HG03469 (cell line): ENCODE data around the gene GSDMA.

Experiments used
- ATAC-seq: cut with Tn5 transposase; IDR thresholded peaks from one replicate; pipeline ENCODE4 v1.9.1; 2021; ENCODE audit warnings: mild to moderate bottlenecking, moderate library complexity, moderate number of reproducible peaks; ENCODE audit not compliant: unreplicated experiment

Gene GSDMA, protein sequence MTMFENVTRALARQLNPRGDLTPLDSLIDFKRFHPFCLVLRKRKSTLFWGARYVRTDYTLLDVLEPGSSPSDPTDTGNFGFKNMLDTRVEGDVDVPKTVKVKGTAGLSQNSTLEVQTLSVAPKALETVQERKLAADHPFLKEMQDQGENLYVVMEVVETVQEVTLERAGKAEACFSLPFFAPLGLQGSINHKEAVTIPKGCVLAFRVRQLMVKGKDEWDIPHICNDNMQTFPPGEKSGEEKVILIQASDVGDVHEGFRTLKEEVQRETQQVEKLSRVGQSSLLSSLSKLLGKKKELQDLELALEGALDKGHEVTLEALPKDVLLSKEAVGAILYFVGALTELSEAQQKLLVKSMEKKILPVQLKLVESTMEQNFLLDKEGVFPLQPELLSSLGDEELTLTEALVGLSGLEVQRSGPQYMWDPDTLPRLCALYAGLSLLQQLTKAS

DNA sequence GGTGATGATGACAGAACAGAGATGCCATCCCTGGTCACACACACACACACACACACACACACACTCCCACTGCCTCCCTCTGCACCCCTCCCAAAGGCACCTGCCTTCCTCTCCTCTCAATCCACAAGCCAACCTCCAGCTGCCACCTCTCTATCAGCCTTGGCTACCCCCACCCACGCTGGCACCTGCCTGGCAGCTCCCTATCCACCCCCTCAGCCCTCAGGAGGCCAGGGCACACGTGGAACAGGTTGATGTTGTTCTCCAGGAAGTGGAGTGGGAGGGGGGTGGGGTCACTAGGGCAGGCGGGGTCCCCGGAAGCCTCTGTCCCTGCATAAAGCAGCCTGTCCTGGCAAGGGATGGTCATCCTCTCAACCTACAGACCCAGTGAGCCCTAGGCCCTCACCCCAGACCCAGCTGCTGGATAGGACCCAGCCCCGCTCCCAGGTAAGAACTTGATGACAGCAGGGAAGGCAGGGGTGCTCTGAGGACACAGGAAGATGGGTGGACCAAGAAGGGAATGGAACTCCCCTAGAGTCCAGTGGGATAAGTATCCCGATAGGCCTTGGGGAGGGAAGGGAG, at the start of gene GSDMA:
Gene GSDMA, plus strand, starts transcription at position 363 of the 579 bp plus-strand sequence. CDS start 2,684 bp downstream, outside the sequence.
- no peak for ATAC-seq

DNA sequence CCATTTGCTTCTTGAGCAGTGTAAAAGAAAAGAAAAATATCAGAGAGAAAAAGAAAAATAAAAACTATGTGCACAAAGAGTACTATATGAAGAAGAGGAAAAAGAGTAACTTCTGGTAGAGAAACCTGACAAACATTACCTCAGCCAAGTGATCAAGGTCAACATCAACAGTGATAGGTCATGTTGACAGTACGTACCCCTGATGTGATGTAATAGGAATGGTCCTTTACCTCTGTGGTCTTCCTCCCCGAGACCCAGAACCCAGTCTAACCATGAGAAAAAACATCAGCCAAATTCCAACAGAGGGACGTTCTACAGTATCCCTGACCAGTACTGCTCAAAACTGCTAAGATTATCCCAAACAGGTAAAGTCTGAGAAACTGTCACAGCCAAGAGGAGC, 48.8 kb upstream of the GSDMA start:
- no peak for ATAC-seq

DNA sequence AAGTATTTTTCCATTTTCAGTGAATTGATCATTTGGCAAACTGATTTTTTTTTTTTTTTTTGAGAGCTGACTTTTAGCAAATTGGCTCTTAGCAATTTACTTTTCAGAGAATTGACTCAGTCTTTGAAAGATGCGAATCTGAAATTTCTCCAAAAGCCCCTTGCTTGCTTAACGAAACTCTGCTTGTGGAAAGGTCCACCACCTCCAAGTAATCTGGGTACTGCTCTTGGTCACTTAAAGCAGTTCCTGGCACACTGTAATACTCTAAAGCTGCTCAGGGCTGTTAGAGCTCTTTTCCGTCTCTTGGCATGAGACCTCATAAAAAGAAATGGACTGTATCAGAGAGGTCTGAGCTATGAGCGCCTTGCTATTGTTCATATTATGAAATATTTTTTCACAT, 47.2 kb upstream of the GSDMA start:
- no peak for ATAC-seq

DNA sequence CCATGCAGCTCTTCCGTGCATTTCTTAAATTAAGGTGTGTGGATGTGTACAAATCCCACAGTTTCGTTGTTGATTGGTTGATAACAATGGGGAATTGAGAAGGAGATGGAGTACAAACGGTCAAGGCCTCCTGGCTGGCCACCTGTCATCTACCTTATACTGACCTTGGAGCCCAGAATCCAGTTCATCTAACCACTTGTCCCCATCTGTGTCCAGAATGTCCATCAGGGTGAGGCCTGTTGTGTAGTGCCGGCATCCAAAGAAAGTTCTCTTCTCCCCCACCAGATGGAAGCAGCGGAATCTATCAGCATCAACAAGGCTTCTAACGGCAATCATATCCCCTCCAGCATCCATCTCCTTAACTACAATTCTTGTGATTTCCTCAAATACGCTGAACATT, 45.9 kb upstream of the GSDMA start:
- no peak for ATAC-seq

DNA sequence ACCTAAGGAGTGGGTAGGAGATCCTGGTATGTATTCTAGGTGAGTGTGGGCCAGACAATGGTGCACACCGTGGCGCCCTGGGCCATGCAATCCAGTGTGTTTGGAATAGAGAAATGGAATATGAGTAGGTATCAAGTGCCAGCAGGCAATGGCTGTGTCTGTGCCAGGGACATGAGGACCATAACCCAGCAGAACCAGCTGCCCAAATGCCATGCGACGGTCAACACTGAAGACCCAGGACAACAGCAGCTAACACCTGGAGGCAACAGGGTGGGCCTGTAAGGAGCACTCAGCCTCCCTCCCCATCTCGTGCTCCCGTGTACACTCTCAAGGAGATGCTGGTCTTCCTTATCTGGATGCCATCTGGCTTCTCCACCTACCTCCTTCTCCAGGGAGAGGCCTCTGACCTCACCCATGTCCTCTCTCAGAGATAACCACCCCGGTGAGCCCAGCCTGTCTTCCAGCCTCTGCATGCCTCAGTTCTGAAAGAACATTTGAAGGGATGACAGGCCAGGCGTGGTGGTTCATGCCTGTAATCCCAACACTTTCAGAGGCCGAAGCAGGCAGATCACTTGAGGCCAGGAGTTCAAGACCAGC, 43.6 kb upstream of the GSDMA start:
- ATAC-seq = no peak

DNA sequence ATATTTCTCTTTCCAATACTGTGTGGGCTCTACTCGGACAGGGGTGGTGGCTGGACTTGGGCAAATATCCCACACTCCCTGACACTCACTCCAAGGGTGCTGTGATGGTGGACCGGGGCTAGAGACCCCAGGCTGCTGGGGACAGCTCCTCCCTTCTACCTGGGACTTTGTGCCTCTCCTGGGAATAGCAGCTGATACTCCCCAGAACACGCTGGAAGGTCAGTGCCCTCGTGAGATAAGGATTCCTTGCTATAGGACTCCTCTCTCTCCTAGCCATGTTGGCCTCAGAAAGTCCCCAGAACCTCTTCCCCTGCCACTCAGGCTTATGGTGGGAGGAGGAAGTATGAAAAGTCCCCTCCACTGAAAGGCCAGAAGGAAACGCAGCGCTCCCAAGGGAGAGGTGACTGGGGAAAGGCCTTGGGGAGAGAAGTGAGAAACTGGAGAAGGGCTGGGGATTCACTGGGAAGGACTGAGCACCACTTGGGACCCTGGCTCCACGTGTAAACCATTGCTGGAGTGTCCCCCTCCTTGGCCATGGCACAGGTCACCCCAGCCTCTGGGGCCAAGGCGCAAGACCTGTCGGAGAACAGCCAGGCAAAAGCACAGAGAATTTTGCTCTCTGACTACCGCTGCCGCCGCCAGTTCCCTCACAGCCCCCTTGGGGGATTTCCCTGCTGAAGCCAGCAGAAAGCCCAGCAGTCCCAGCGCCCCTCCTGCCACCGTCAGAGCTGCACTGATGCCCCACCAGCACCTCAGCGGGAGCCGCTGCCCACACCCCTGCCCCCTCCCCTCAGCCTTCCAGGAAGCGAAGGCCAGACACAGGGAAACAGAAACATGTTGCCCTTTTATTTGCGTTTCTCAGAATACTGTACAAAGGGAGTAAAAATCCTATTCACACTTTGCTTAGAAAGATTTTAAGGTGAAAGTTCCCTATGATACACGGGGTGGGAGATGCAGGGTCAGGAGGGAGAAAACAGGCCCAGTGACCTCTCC, 42.3 kb upstream of the GSDMA start:
- no peak for ATAC-seq

DNA sequence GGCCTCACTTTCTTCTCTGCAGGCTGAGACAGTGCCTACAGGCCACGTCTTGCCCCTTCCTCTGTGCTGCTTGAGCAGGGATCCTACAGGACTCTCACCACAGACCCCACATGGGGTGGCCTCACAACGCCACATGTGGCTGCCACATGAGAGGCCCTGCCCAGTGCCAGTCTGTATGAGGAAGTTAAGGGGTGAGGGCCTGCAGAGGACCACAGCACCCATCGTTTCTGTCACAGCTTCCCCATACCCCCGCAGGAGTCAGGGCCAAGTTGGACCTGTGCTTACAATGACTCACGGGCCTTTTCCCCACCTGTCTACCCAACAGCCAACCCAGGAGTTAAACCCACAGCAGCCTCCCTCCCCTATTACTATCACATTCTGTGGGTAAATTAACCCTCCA, 41.5 kb upstream of the GSDMA start:
- no peak for ATAC-seq

DNA sequence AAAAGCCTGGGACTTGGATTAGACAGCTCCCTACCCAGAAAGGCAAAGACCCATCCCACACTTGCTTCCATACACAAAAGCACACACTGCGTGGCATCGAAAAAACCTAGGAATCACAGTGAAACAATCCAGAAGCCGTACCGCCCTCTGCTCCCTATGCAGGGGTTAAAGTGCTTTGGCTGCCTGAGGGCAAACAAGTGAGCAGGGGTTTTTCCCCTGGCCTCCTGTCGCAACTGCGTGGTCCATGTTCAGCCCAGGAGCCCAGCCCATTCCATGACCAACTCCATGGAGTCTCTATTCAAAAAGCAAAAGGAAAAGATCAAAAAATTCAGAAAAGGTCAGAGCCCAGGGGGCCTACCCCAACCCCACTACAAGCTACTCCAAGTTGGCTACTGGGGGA, 40.8 kb upstream of the GSDMA start:
- no peak for ATAC-seq

DNA sequence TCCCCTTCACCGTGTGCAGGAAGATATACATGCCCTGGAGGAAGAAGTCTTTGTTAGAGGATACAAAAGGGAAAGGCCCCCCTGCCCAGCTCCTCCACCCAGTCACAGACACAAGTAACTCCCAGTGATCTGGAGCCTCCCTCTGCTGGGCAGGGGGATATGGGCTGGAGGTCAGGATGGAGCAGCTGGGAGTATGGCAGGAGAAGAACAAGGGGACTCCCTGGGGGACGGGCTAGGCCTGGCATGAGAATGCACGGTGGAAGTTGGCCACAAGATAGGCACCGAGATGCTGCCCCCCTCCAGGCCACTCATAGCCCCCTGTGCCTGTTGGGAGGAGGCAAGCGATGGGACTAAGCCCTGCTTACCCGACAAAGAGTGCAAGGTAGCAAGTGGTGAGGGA, 39.6 kb upstream of the GSDMA start:
- ATAC-seq = no peak

DNA sequence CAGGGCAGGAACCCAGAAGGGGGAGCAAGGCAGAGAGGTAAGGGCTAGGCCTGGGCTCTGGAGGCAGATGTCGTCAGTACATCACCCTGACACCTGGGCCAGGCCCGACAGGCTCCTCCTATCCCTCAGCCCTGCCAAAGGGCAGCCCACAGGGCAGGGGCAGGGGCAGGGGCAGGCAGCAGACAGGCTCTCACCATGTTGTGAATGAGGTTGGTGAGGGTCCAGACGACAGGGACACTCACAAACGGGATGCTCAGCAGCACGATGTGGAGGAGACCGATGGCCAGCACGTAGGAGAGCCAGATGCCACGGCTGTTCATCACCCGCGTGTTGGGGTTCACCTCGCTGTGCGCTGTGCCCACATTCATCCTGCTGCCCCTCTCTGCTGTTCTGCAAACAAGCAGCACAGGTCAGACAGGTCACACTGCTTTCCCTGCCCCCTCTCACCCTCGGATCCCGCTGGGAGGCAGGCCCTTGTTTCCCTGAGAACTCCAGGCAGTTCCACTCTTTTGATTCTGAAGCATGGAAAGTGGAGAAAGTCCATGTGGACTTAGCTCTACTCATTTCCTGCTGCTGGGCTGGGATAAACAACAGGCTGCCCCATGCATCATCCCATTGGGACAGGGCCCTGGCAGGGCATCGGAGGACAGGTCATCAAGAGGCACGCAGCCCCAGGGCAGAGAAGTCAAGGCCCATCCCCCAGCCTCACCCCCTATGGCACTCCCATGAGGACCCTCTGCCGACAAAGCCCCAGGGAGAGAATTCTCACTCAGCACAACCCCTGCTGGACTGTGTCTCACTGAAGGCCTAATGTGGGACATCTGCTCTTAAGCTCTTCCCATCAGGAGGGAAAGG, 38.7 kb upstream of the GSDMA start:
- ATAC-seq = no peak

DNA sequence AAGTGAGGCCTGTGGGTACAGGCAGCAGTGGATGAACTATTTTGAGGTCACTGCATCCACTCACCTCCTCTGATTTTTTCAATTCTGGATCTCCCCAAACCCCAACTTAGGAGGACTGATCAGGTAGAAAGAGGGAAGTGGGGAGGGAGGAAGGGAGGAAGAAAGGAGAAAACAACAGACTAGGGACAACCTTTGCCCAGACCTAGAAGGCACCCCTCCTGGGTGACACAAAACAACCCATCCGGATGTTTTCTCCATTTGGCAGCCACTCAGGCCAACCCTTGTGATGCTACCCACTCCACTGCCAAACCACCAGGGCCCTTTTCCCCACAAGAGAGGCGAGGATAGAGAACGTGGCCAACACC, 38.1 kb upstream of the GSDMA start:
- ATAC-seq = no peak

DNA sequence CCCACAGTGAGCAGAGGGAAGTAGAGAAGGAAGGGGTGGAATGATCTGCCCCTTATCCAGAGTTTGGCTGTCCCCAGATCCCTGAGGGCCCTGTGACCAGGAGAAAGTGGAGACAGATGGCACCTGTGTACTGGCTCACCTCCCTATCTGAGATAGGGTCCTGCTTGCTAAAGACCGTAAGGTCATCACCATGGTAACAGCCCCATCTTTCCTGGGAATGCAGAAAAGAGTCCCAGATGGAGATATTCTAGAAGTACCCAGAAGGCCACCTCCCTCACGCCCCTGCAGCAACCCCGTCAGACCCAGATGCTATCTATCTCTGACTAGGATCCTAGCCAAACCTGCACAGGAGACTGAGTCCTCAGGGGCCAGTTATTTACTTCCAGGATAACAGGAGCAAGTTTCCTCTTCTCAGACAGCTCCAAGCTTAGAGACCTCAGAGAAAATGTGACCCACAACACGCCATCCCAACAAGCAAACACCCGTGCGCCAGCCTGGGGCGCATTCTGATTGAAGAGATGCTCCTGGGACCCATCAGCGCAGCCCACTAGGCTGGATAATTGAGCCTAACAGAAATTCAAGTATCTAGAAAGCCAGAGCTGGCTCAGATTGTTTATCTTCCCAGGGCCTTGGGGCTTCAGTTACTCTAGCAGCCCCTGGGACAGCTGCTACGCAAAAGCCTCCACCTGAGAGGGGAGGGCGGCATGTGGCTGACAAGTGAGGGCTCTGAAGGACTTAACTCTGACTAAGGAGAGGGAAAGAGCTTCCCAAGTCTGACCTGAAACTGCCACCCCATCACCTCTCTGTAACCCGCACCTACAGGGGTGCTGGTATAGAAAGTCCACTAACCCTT, 37.3 kb upstream of the GSDMA start:
- no peak for ATAC-seq

DNA sequence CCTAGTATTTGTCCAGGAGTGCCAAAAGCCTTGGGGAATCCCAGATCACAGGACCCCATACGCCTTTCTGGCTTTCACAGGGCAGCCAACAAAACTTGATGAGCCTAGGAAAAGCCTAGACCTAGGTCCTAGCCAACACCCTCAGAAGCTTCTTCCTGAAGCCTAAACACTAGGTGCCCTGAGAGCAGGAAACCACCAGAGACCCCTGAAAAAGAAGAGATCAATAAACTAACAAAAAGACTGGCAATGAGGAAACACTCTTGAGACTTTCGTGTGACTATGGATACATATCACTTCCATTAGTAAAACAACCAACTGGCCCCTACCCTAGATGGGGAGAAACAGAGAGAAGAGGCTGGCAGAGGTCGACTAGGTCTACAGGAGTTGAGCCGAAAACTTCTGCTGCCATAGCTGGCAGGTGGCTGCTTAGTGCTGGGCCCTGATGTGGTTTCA, 36.6 kb upstream of the GSDMA start:
- no peak for ATAC-seq

DNA sequence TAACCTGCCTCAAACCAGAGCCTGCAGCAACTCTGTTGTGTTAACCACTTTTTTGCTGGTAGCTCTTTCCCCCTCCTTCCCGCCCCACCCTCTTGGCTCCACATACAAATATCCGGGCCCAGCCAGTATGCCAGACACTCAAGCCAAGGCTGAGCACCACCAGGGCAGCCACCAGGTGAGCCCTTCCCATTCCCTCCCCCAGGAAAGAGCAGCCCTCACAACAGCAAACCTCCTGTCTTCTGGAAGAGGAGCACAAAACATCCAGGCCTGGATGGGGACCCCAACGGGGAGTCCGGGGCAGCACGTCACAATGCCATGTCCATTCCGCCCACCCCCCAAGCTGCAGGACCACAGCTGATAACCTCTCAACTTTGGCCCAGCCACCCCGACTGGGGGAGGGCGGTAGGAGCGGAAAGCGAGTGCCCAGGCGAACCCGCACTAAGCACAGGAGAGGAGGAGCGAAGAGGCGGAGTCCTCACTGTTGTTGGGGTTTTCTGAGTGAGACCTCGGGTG, 36.2 kb upstream of the GSDMA start:
- no peak for ATAC-seq

DNA sequence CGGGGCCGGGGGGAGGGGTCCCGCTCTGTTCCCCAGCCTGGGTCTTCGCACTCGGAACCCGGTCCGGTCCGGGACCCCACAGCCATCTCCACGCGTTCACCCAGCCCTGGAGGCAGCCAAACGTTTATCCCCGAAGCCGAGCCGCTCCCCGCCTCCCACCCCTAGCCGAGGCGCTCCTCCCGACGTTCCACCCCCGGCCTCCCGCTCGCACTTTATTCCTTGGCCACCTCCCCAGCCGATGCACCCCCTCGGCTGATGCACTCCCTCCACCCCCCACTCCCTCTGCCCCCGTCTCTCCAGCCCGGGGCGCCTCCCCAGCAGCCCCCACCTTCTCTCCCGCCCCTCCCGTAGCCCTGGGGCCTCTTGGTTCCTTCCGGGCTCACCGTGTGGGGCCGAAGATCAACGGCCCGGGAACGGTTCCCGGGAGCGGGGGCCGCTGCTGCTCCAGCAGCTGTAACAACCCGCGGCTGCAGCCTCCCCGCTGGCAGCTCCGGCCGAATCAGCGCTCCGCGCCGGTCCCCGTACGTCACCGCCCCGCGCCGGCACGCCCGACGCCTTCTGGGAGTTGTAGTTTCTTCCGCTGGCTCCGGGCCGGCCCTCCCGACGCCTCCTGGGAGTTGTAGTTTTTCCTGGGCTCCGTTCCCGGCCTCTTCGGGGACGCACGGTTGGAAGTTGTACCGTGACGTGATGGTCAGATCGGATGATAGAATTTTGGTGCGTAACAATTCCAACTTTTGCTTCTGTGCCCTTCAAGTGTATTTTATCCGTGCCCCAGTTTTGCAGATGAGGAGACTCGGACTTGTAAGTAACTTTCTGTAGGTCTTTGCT, 35.5 kb upstream of the GSDMA start, which contains the start of the genes LRRC3C and ORMDL3:
Gene LRRC3C, plus strand, starts transcription at position 632 of the 828 bp plus-strand sequence. CDS start 13,792 bp downstream, outside the sequence.
Gene ORMDL3, minus strand, starts transcription at position 501 of the 828 bp plus-strand sequence. CDS start 3,398 bp downstream, outside the sequence.
- ATAC-seq = peak; percentile 52

DNA sequence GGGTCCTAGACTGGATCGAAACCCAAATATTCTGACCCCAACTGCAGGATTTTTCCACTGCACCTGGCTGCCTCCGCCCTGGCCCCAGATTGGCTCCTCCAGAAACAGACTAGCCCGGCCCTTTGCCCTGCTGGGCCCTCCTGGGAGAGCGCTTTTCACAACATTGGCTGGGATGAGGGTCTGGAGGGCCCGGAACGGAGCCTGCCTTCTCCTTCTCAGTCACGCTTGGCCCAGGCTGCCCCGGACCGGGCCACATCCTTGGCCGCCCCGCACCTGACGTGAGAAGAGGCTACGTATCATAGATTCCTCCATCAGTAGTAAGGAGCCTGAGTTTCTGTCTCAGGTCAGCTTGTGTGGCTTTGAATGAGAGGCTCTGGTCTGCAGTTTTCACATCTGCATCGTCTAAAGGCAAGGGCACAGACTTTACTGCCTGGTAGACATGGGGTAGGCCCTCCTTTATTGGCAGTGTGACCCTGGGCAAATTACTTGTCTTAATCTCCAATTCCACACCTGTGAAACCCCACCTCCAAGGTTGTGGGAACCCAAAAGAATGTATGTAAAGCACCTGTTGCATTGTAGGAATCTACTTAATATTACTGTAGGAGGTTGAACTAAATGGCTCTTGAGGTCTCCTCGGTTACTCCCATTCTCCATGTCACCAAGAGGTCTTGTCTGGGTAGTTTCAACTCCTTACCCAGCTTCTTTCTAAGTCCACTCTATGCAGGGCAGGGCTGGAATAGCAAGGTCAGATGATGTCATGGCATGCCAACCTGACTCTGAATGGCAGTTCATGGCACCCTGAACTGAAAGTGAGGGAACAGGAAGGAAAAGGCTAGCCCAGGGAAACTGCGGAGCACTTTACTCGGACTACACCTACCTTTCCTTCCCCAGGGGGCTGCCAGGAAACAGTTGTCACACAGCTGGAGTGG, 34.6 kb upstream of the GSDMA start:
- peak; percentile 3 for ATAC-seq
